ENCODE data around the gene MYORG.

Gene MYORG

GRCh38 chr9:34376596-34377403 is at the start of gene MYORG:
Gene MYORG (minus strand): TSS chr9:34376898. CDS start chr9:34372943, 3,955 bp downstream.
- DNase-seq (ENCODE audit: low spot score) (peak; percentile 100), FAIRE-seq (peak; percentile 97)

GRCh38 chr9:34419716-34420504 is 43.2 kb upstream of the MYORG start:
- DNase-seq (ENCODE audit: low spot score) (no peak), FAIRE-seq (no peak)

- DNase-seq (ENCODE audit: low spot score) = no peak
- no peak for FAIRE-seq
These were observed 41.0 kb upstream of the MYORG start for GRCh38 chr9:34417734-34418133.

GRCh38 chr9:34413231-34413852 is 36.6 kb upstream of the MYORG start:
- FAIRE-seq = peak; percentile 42
- DNase-seq (ENCODE audit: low spot score) = peak; percentile 65

- FAIRE-seq (no peak), DNase-seq (ENCODE audit: low spot score) (no peak)
These were observed 35.6 kb upstream of the MYORG start for GRCh38 chr9:34412336-34412735.

- no peak for FAIRE-seq
These were observed 32.5 kb upstream of the MYORG start for GRCh38 chr9:34409154-34409553.

GRCh38 chr9:34408173-34408572 is 31.5 kb upstream of the MYORG start:
- no peak for FAIRE-seq
- no peak for DNase-seq (ENCODE audit: low spot score)

More at GRCh38 chr9:34409154-34409553, 32.5 kb upstream of the MYORG start:
- DNase-seq (ENCODE audit: low spot score) = no peak

GRCh38 chr9:34406219-34406618 is 29.5 kb upstream of the MYORG start:
- FAIRE-seq (no peak), DNase-seq (ENCODE audit: low spot score) (no peak)

- DNase-seq (ENCODE audit: low spot score) (no peak), FAIRE-seq (no peak)
These were observed 29.0 kb upstream of the MYORG start for GRCh38 chr9:34405719-34406118.

- FAIRE-seq = no peak
- DNase-seq (ENCODE audit: low spot score) = peak; percentile 76
These were observed 27.1 kb upstream of the MYORG start for GRCh38 chr9:34403554-34404380.

- FAIRE-seq (no peak), DNase-seq (ENCODE audit: low spot score) (no peak)
These were observed 24.2 kb upstream of the MYORG start for GRCh38 chr9:34400686-34401602.

- no peak for DNase-seq (ENCODE audit: low spot score)
- FAIRE-seq = no peak
These were observed 23.6 kb upstream of the MYORG start for GRCh38 chr9:34400275-34400674.

- DNase-seq (ENCODE audit: low spot score) (no peak), FAIRE-seq (no peak)
These were observed 23.0 kb upstream of the MYORG start for GRCh38 chr9:34399729-34400128.

- FAIRE-seq = no peak
- no peak for DNase-seq (ENCODE audit: low spot score)
These were observed 22.2 kb upstream of the MYORG start for GRCh38 chr9:34398875-34399274.

- FAIRE-seq = no peak
- DNase-seq (ENCODE audit: low spot score) = no peak
These were observed 19.8 kb upstream of the MYORG start for GRCh38 chr9:34396276-34397214.

- FAIRE-seq (no peak), DNase-seq (ENCODE audit: low spot score) (no peak)
These were observed 15.8 kb upstream of the MYORG start for GRCh38 chr9:34392511-34392910.

GRCh38 chr9:34387239-34387638 is 10.5 kb upstream of the MYORG start:
- FAIRE-seq (no peak), DNase-seq (ENCODE audit: low spot score) (no peak)

GRCh38 chr9:34386656-34387055 is 10.0 kb upstream of the MYORG start:
- DNase-seq (ENCODE audit: low spot score) (no peak), FAIRE-seq (no peak)
